H1 (cell line): ENCODE results near the gene IVNS1ABP. TPM values are rescaled to one million over a fixed set of nuclear protein-coding genes. Genes with fewer than 3 reads are reported as not detected.

Experiments
- CTCF ChIA-PET: fragments of 300-600 bp; sonication (Branson Sonifier 250); formaldehyde crosslinking; loops from one replicate; lab custom pipeline; 2021; ENCODE audit not compliant: partially characterized antibody; lab: Charles Lee
- POLR2A ChIA-PET: fragments of 300-600 bp; sonication (Branson Sonifier 250); formaldehyde crosslinking; loops from one replicate; lab custom pipeline; 2021; ENCODE audit warnings: inconsistent platforms; ENCODE audit not compliant: partially characterized antibody; lab: Charles Lee
- DNase-seq, 2 experiments: peaks; one replicate each; pipeline versions ENCODE4 v3.0.0 to v3.0.0-alpha.2; 2010 to 2022; ENCODE audit warnings: low spot score in 2 of 2, low read depth in 1 of 2, mixed read lengths in 1 of 2
- FAIRE-seq: peaks from 2 replicates; lab custom pipeline; 2011; peaks lifted over from hg19 to GRCh38; lab: Jason Lieb, UNC
- H2AFZ ChIP-seq: 2 replicates; pipeline ENCODE4 v1.8.1; 2012; ENCODE audit warnings: low read length, inconsistent platforms
- H2AK5ac ChIP-seq: 2 replicates; pipeline ENCODE4 v1.6.1; 2013; ENCODE audit warnings: low read depth, low read length
- H2BK120ac ChIP-seq: replicated peaks from 2 replicates; pipeline ENCODE3; 2013; ENCODE audit warnings: low read depth, low read length, inconsistent platforms
- H2BK12ac ChIP-seq: 2 replicates; pipeline ENCODE4 v1.6.1; 2013; ENCODE audit warnings: low read depth, low read length
- H2BK15ac ChIP-seq: 2 replicates; pipeline ENCODE4 v1.6.1; 2013; ENCODE audit warnings: low read length
- H2BK20ac ChIP-seq: 2 replicates; pipeline ENCODE4 v1.6.1; 2013; ENCODE audit warnings: low read length
- H2BK5ac ChIP-seq: 2 replicates; pipeline ENCODE4 v1.6.1; 2013; ENCODE audit warnings: low read depth, low read length
- H3K14ac ChIP-seq: 2 replicates; pipeline ENCODE4 v1.6.1; 2013; ENCODE audit warnings: inconsistent platforms; ENCODE audit not compliant: insufficient read length
- H3K18ac ChIP-seq: 2 replicates; pipeline ENCODE4 v1.6.1; 2013; ENCODE audit warnings: low read length; ENCODE audit errors: extremely low read depth
- H3K23ac ChIP-seq: 2 replicates; pipeline ENCODE4 v1.6.1; 2013; ENCODE audit warnings: inconsistent platforms; ENCODE audit not compliant: insufficient read length
- H3K23me2 ChIP-seq: 2 replicates; pipeline ENCODE4 v1.6.1; 2013; ENCODE audit warnings: low read depth, low read length
- H3K27ac ChIP-seq: 2 replicates; pipeline ENCODE4 v1.6.1; 2011; ENCODE audit warnings: low read depth, low read length, inconsistent platforms
- H3K27me3 ChIP-seq, 4 experiments: replicated peaks in 1 of 4; 1 replicate in 1 of 4; 2 replicates in 3 of 4; pipeline versions ENCODE4 v1.6.1 to v1.8.1; 2011 to 2013; ENCODE audit warnings: low read length in 3 of 4, mild to moderate bottlenecking in 3 of 4, inconsistent platforms in 2 of 4, mixed read lengths in 2 of 4, moderate library complexity in 1 of 4; ENCODE audit not compliant: control insufficient read depth in 3 of 4, insufficient read depth in 3 of 4; ENCODE audit errors: extremely low read depth in 1 of 4
- H3K36me3 ChIP-seq, 4 experiments: 2 replicates each; pipeline versions ENCODE4 v1.6.1 to v1.8.1; 2011 to 2013; ENCODE audit warnings: mild to moderate bottlenecking in 4 of 4, low read length in 3 of 4, moderate library complexity in 2 of 4, control low read depth in 1 of 4, inconsistent platforms in 1 of 4; ENCODE audit not compliant: insufficient read depth in 4 of 4, control insufficient read depth in 2 of 4
- H3K4ac ChIP-seq: replicated peaks from 2 replicates; pipeline ENCODE3; 2013; ENCODE audit warnings: low read length, low read depth, mixed read lengths, inconsistent platforms; ENCODE audit not compliant: insufficient read length
- H3K4me1 ChIP-seq, 4 experiments: replicated peaks in 1 of 4; 1 replicate in 1 of 4; 2 replicates in 3 of 4; pipeline versions ENCODE4 v1.6.1 to v1.8.1; 2011 to 2013; ENCODE audit warnings: low read length in 3 of 4, inconsistent platforms in 2 of 4, mixed read lengths in 1 of 4; ENCODE audit not compliant: insufficient read depth in 4 of 4, control insufficient read depth in 3 of 4
- H3K4me2 ChIP-seq, 2 experiments: 2 replicates each; pipeline versions ENCODE4 v1.6.1 to v1.8.1; 2011 to 2013; ENCODE audit warnings: low read depth in 2 of 2, low read length in 2 of 2, control low read depth in 1 of 2, inconsistent platforms in 1 of 2, mild to moderate bottlenecking in 1 of 2; ENCODE audit not compliant: insufficient read depth in 1 of 2
- H3K4me3 ChIP-seq, 4 experiments: fragments of 200-600, 300-600 bp in 1 of 4; sonication (generic), shearing (Covaris generic), sonication (Bioruptor Twin) in 1 of 4; 2 replicates each; pipeline versions ENCODE4 v1.5.1 to v1.8.1; 2011 to 2016; ENCODE audit warnings: low read length in 4 of 4, low read depth in 3 of 4, control low read depth in 2 of 4, inconsistent platforms in 2 of 4, mild to moderate bottlenecking in 2 of 4, mixed read lengths in 1 of 4, moderate library complexity in 1 of 4; ENCODE audit not compliant: insufficient read depth in 2 of 4; ENCODE audit errors: extremely low read depth in 1 of 4
- H3K56ac ChIP-seq: replicated peaks from 2 replicates; pipeline ENCODE3; 2013; ENCODE audit warnings: low read depth, mild to moderate bottlenecking, mixed read lengths, low read length, inconsistent platforms; ENCODE audit not compliant: insufficient read length
- H3K79me1 ChIP-seq: 2 replicates; pipeline ENCODE4 v1.6.1; 2013; ENCODE audit warnings: low read depth, low read length, control low read depth
- H3K79me2 ChIP-seq, 2 experiments: 2 replicates each; pipeline versions ENCODE4 v1.6.1 to v1.8.1; 2012 to 2013; ENCODE audit warnings: low read length in 2 of 2, mild to moderate bottlenecking in 2 of 2, inconsistent platforms in 1 of 2; ENCODE audit not compliant: insufficient read depth in 2 of 2, control insufficient read depth in 1 of 2
- H3K9ac ChIP-seq, 4 experiments: replicated peaks in 1 of 4; 1 replicate in 1 of 4; 2 replicates in 3 of 4; pipeline versions ENCODE4 v1.6.1 to v1.8.1; 2011 to 2013; ENCODE audit warnings: low read depth in 3 of 4, low read length in 3 of 4, control low read depth in 2 of 4, mild to moderate bottlenecking in 2 of 4, moderate library complexity in 2 of 4, inconsistent platforms in 1 of 4; ENCODE audit errors: extremely low read depth in 1 of 4
- H3K9me3 ChIP-seq, 2 experiments: 2 replicates each; pipeline versions ENCODE4 v1.6.1 to v1.8.1; 2012 to 2013; ENCODE audit warnings: mild to moderate bottlenecking in 2 of 2, moderate library complexity in 2 of 2, control low read depth in 1 of 2, inconsistent platforms in 1 of 2, low read depth in 1 of 2, low read length in 1 of 2, mixed read lengths in 1 of 2; ENCODE audit not compliant: insufficient read depth in 2 of 2
- H4K20me1 ChIP-seq, 2 experiments: replicated peaks in 1 of 2; 2 replicates each; pipeline versions ENCODE3 to v1.8.1; 2011 to 2013; ENCODE audit warnings: inconsistent platforms in 2 of 2, low read length in 2 of 2, mild to moderate bottlenecking in 1 of 2; ENCODE audit not compliant: insufficient read depth in 2 of 2, control insufficient read depth in 1 of 2
- H4K5ac ChIP-seq: 2 replicates; pipeline ENCODE4 v1.6.1; 2013; ENCODE audit warnings: low read length, low read depth, mixed read lengths, inconsistent platforms; ENCODE audit not compliant: insufficient read length
- H4K8ac ChIP-seq: 2 replicates; pipeline ENCODE4 v1.8.0; 2013; ENCODE audit warnings: mild to moderate bottlenecking, moderate library complexity, low read length, inconsistent platforms; ENCODE audit not compliant: insufficient read depth; ENCODE audit errors: extremely low read depth
- H4K91ac ChIP-seq: replicated peaks from 2 replicates; pipeline ENCODE3; 2013; ENCODE audit warnings: low read length, mixed read lengths, inconsistent platforms; ENCODE audit not compliant: insufficient read length
- CEBPB ChIP-seq: IDR thresholded peaks from 2 replicates; pipeline ENCODE4 v1.6.1; 2012; ENCODE audit warnings: low read depth, low read length
- CREB1 ChIP-seq: IDR thresholded peaks from 2 replicates; pipeline ENCODE4 v1.6.1; 2012; ENCODE audit warnings: inconsistent platforms
- EGR1 ChIP-seq: IDR thresholded peaks from 2 replicates; pipeline ENCODE4 v1.6.1; 2011; ENCODE audit warnings: low read depth, low read length, borderline replicate concordance
- HDAC6 ChIP-seq: IDR thresholded peaks from one replicate; pipeline ENCODE4 v1.7.1; 2012; ENCODE audit warnings: low read depth, mild to moderate bottlenecking, inconsistent platforms, low read length, moderate library complexity
- KDM1A ChIP-seq: fragments of 200-600, 300-600 bp; sonication (generic); IDR thresholded peaks from 2 replicates; pipeline ENCODE4 v1.7.1; 2016; ENCODE audit warnings: mild to moderate bottlenecking, low read length, borderline replicate concordance
- KDM5A ChIP-seq: fragments of 200-600 bp; IDR thresholded peaks from 2 replicates; pipeline ENCODE4 v1.7.1; 2012; ENCODE audit warnings: mild to moderate bottlenecking, low read length, inconsistent platforms, mixed read lengths
- MAFK ChIP-seq: IDR thresholded peaks from 2 replicates; pipeline ENCODE4 v1.6.1; 2012; ENCODE audit warnings: low read depth, mild to moderate bottlenecking, improper control_type of control experiment, low read length
- POU5F1 ChIP-seq: IDR thresholded peaks from 2 replicates; pipeline ENCODE4 v1.6.1; 2011; ENCODE audit warnings: low read depth, mild to moderate bottlenecking, low read length, moderate library complexity
- RFX5 ChIP-seq: IDR thresholded peaks from 2 replicates; pipeline ENCODE4 v1.6.1; 2011; ENCODE audit warnings: low read depth, low read length, improper control_type of control experiment, borderline replicate concordance
- SAP30 ChIP-seq: fragments of 300-600 bp; sonication (generic); IDR thresholded peaks from 2 replicates; pipeline ENCODE4 v1.7.1; 2012; ENCODE audit warnings: low read length, moderate library complexity, mild to moderate bottlenecking, inconsistent platforms; ENCODE audit not compliant: insufficient read depth, insufficient replicate concordance
- SIN3A ChIP-seq, 2 experiments: IDR thresholded peaks in 1 of 2; conservative IDR thresholded peaks in 1 of 2; 2 replicates each; pipeline ENCODE4 v1.6.1; 2011 to 2012; ENCODE audit warnings: low read length in 2 of 2, improper control_type of control experiment in 1 of 2, low read depth in 1 of 2, mild to moderate bottlenecking in 1 of 2
- SP2 ChIP-seq: IDR thresholded peaks from 2 replicates; pipeline ENCODE4 v1.6.1; 2012; ENCODE audit warnings: mild to moderate bottlenecking, low read length, inconsistent platforms
- SUZ12 ChIP-seq: fragments of 200-600 bp; sonication (generic); IDR thresholded peaks from 2 replicates; pipeline ENCODE4 v1.6.1; 2012; ENCODE audit warnings: mild to moderate bottlenecking, inconsistent platforms, low read length, moderate library complexity, mixed read lengths
- WGBS, 2 experiments: shearing (Covaris generic) in 1 of 2; methylation state at CpG; one replicate each; pipeline versions ENCODE4 v1.1.6 to v1.1.7; 2013 to 2015; ENCODE audit warnings: low lambda C conversion rate in 2 of 2, mixed read lengths in 2 of 2, inconsistent platforms in 1 of 2, low coverage in 1 of 2, missing lambda C conversion rate in 1 of 2; ENCODE audit not compliant: insufficient replicate concordance in 2 of 2, insufficient coverage in 1 of 2, insufficient read length in 1 of 2; ENCODE audit errors: extremely low coverage in 1 of 2, missing lambda C conversion rate in 1 of 2; 5-methylcytosine and 5-hydroxymethylcytosine counted together
- polyA plus RNA-seq, 7 experiments: library from polyadenylated mRNA; depleted of rRNA in 3 of 7; stranded (reverse) in 5 of 7; unstranded in 2 of 7; fragments of >200 nt in 5 of 7; fragments of 200-250 nt in 2 of 7; gene quantifications; 1 replicate in 5 of 7; 2 replicates in 1 of 7; 4 replicates in 1 of 7; pipeline versions ENCODE4 v1.2.1 to v1.2.3, GENCODE V29; 2011 to 2013; ENCODE audit warnings: missing spikeins in 2 of 7, mixed read lengths in 2 of 7
- total RNA-seq: library from RNA; stranded (reverse); fragmentation: NEBNext Ultra II Directional; extraction: Animal tissue kit (Norgen Biotek cat#: 25700); gene quantifications from 2 replicates; pipeline ENCODE4 v1.2.1, GENCODE V29; 2021
- TF ChIP-seq, protein P1 (sequence below): IDR thresholded peaks from 2 replicates; pipeline ENCODE4 v1.6.1; 2012; ENCODE audit warnings: inconsistent platforms

Gene IVNS1ABP
- total and polyA plus RNA-seq, 2 of the 8 experiments (the other 6 are each of a cell fraction or from before 2014, with no cell fraction given) = 65.9 to 189 TPM

- FAIRE-seq = no peak
- peaks cover 8 to 12% of the 10 kb centered on the region in 2 experiments for H4K20me1 ChIP-seq
- 94% methylated on average over 1 of the region's 1 CpG; no CpG with 5 or more reads in 1 of the 2 experiments for WGBS, 2 experiments
- H3K27ac ChIP-seq = no peak overlapping the region
- peaks cover 13 to 53% of the 10 kb centered on the region in 2 experiments; a peak in 3 of 4 replicates for H3K79me2 ChIP-seq
- no peak overlapping the region for H3K23ac ChIP-seq
- H4K91ac ChIP-seq = no peak overlapping the region
- H3K4ac ChIP-seq = no peak overlapping the region
- TF ChIP-seq RFX5 (no peak), SIN3A (conservative IDR thresholded peaks at IDR 0.05 in 1 of 2, IDR thresholded peaks at IDR 0.05 in 1 of 2; ENCODE audit: low read depth in 1 of 2, low read length in 2 of 2) (no peak), HDAC6 (no peak), CREB1 (no peak), KDM1A (no peak), SP2 (no peak), POU5F1 (no peak), SAP30 (no peak), EGR1 (no peak), CEBPB (no peak), KDM5A (no peak), MAFK (no peak), SUZ12 (no peak)
- TF ChIP-seq, protein P1, sequence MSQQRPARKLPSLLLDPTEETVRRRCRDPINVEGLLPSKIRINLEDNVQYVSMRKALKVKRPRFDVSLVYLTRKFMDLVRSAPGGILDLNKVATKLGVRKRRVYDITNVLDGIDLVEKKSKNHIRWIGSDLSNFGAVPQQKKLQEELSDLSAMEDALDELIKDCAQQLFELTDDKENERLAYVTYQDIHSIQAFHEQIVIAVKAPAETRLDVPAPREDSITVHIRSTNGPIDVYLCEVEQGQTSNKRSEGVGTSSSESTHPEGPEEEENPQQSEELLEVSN = no peak
- no peak for DNase-seq
- H2BK120ac ChIP-seq = no peak overlapping the region
- no peaks in the 10 kb centered on the region for H3K27me3 ChIP-seq
- H2AFZ ChIP-seq = no peak overlapping the region
- H2BK20ac ChIP-seq = no peak overlapping the region
- H3K56ac ChIP-seq = no peak overlapping the region
- peaks cover 20 to 82% (median 59%) of the 10 kb centered on the region in 4 experiments for H3K36me3 ChIP-seq
- CTCF ChIA-PET = no interaction called here
- H3K4me1 ChIP-seq = no peaks in the 10 kb centered on the region
- no peak overlapping the region for H3K9ac ChIP-seq
- H3K79me1 ChIP-seq = no peaks in the 10 kb centered on the region
- POLR2A ChIA-PET = no interaction called here
- H2BK15ac ChIP-seq = no peak overlapping the region
- no peak overlapping the region for H2AK5ac ChIP-seq
- H4K5ac ChIP-seq = no peak overlapping the region
- H3K23me2 ChIP-seq = no peaks in the 10 kb centered on the region
- no peak overlapping the region for H3K18ac ChIP-seq
- no peak overlapping the region for H2BK12ac ChIP-seq
- no peak overlapping the region for H3K14ac ChIP-seq
- H4K8ac ChIP-seq = no peak overlapping the region
- no peak overlapping the region for H3K4me2 ChIP-seq
- no peak overlapping the region for H3K4me3 ChIP-seq
- no peak overlapping the region for H2BK5ac ChIP-seq
- no peaks in the 10 kb centered on the region for H3K9me3 ChIP-seq
These were observed 8.9 kb downstream of the IVNS1ABP start for GRCh38 chr1:185308126-185308525.
